B cell (primary cell): ENCODE data around the gene ZNF524. TPM values are rescaled to one million over a fixed set of nuclear protein-coding genes. Genes with fewer than 3 reads are reported as not detected.

Source experiments
- ATAC-seq: fragments of 200-7000 bp; cut with Tn5 transposase; one replicate; pipeline ENCODE4 v1.10.0; 2021; ENCODE audit warnings: low read depth, mild to moderate bottlenecking, moderate number of reproducible peaks, moderate library complexity
- CTCF ChIA-PET: fragments of 350-600 bp; sonication (Branson Sonifier 250); formaldehyde crosslinking; loops from one replicate; lab custom pipeline; 2021; ENCODE audit warnings: antibody characterized with exemption, inconsistent platforms; lab: Charles Lee
- POLR2A ChIA-PET: fragments of 350-600 bp; sonication (Branson Sonifier 250); formaldehyde crosslinking; loops from one replicate; lab custom pipeline; 2021; ENCODE audit warnings: antibody characterized with exemption; lab: Charles Lee
- DNase-seq: peaks from one replicate; pipeline ENCODE4 v3.0.0; 2013
- H2AFZ ChIP-seq: 2 replicates; pipeline ENCODE4 v1.6.1; 2012; ENCODE audit warnings: mild to moderate bottlenecking, low read depth, low read length; ENCODE audit not compliant: insufficient read depth, poor library complexity, severe bottlenecking
- H3K27ac ChIP-seq, 2 donors: 1 replicate in 1 of 2; 2 replicates in 1 of 2; pipeline ENCODE4 v1.5.1; 2012 to 2013; ENCODE audit warnings: low read length in 2 of 2, mild to moderate bottlenecking in 2 of 2, moderate library complexity in 1 of 2
- H3K27me3 ChIP-seq, 4 experiments: fragments of 200-600 bp in 1 of 4; sonication (generic) in 1 of 4; replicated peaks in 1 of 4; 1 replicate in 2 of 4; 2 replicates in 2 of 4; pipeline versions ENCODE4 v1.6.1 to v1.7.0; 2013 to 2016; ENCODE audit warnings: low read length in 3 of 4, mild to moderate bottlenecking in 2 of 4, mixed read lengths in 1 of 4, moderate library complexity in 1 of 4; ENCODE audit not compliant: insufficient read depth in 4 of 4, control insufficient read depth in 3 of 4; ENCODE audit errors: control extremely low read depth in 1 of 4
- H3K36me3 ChIP-seq, 2 experiments: replicated peaks in 1 of 2; 1 replicate in 1 of 2; 2 replicates in 1 of 2; pipeline versions ENCODE4 v1.6.1 to v1.7.1; 2013; ENCODE audit warnings: low read length in 1 of 2; ENCODE audit not compliant: insufficient read depth in 2 of 2, control insufficient read depth in 1 of 2; ENCODE audit errors: control extremely low read depth in 1 of 2, extremely low read depth in 1 of 2
- H3K4me1 ChIP-seq, 2 donors: fragments of 200-600 bp in 1 of 2; sonication (generic) in 1 of 2; 1 replicate in 1 of 2; 2 replicates in 1 of 2; pipeline versions ENCODE4 v1.5.1 to v1.6.1; 2013 to 2017; ENCODE audit warnings: low read length in 2 of 2; ENCODE audit not compliant: control insufficient read depth in 2 of 2, insufficient read depth in 2 of 2
- H3K4me2 ChIP-seq: replicated peaks from 2 replicates; pipeline ENCODE3; 2012; ENCODE audit warnings: mild to moderate bottlenecking, low read depth, low read length; ENCODE audit not compliant: poor library complexity, severe bottlenecking
- H3K4me3 ChIP-seq, 5 experiments: fragments of 200-600 bp in 1 of 5; sonication (generic) in 1 of 5; 1 replicate in 3 of 5; 2 replicates in 2 of 5; pipeline versions ENCODE4 v1.5.1 to v1.7.0; 2011 to 2016; ENCODE audit warnings: low read length in 4 of 5, mild to moderate bottlenecking in 4 of 5, low read depth in 2 of 5, control low read depth in 1 of 5, moderate library complexity in 1 of 5; ENCODE audit not compliant: insufficient read depth in 1 of 5; ENCODE audit errors: control extremely low read depth in 1 of 5, extremely low read depth in 1 of 5
- H3K79me2 ChIP-seq: fragments of 200-600 bp; sonication (generic); one replicate; pipeline ENCODE4 v1.6.0; 2016; ENCODE audit warnings: low read length; ENCODE audit not compliant: control insufficient read depth, insufficient read depth
- H3K9ac ChIP-seq: fragments of 200-600 bp; sonication (generic); 2 replicates; pipeline ENCODE4 v1.6.1; 2017; ENCODE audit warnings: mild to moderate bottlenecking, low read length, moderate library complexity
- H3K9me3 ChIP-seq, 3 donors: one replicate each; pipeline versions ENCODE4 v1.6.1 to v1.7.1; 2013; ENCODE audit warnings: low read length in 2 of 3; ENCODE audit not compliant: control insufficient read depth in 2 of 3, insufficient read depth in 1 of 3; ENCODE audit errors: control extremely low read depth in 1 of 3
- H4K20me1 ChIP-seq: 2 replicates; pipeline ENCODE4 v1.6.0; 2012; ENCODE audit warnings: mild to moderate bottlenecking, low read length; ENCODE audit not compliant: insufficient read depth, control insufficient read depth, poor library complexity, severe bottlenecking
- H3K27ac Mint-ChIP-seq: one replicate; pipeline ENCODE4 v1.8.0; 2021; ENCODE audit warnings: mixed read lengths
- H3K27me3 Mint-ChIP-seq: one replicate; pipeline ENCODE4 v1.8.0; 2021; ENCODE audit warnings: mixed read lengths
- H3K4me1 Mint-ChIP-seq: one replicate; pipeline ENCODE4 v1.8.0; 2021; ENCODE audit warnings: mixed read lengths
- H3K4me3 Mint-ChIP-seq: one replicate; pipeline ENCODE4 v1.8.0; 2021; ENCODE audit warnings: mixed read lengths
- H3K9me3 Mint-ChIP-seq: one replicate; pipeline ENCODE4 v1.8.0; 2022; ENCODE audit warnings: mixed read lengths; ENCODE audit not compliant: insufficient read depth
- CTCF ChIP-seq: fragments of 200-600 bp; IDR thresholded peaks from one replicate; pipeline ENCODE4 v1.8.0; 2022; ENCODE audit warnings: antibody characterized with exemption, mild to moderate bottlenecking
- EZH2 ChIP-seq: IDR thresholded peaks from 2 replicates; pipeline ENCODE4 v1.6.1; 2012; ENCODE audit warnings: borderline replicate concordance, low read depth, mild to moderate bottlenecking, moderate library complexity, low read length; ENCODE audit not compliant: insufficient read depth, poor library complexity, severe bottlenecking
- WGBS: methylation state at CpG from one replicate; pipeline ENCODE4 v1.1.5; 2013; ENCODE audit warnings: missing lambda C conversion rate; ENCODE audit not compliant: insufficient coverage; 5-methylcytosine and 5-hydroxymethylcytosine counted together
- intact Hi-C: fragments of 100-400 bp; cut with micrococcal nuclease; formaldehyde crosslinking; loops from one replicate; pipeline ENCODE4 v1.10.0; 2022
- polyA plus RNA-seq: library from polyadenylated mRNA; depleted of rRNA; stranded (reverse); fragments of >200 nt; gene quantifications from 2 replicates; pipeline ENCODE4 v1.2.3, GENCODE V29; 2012
- total RNA-seq, 2 donors: library from RNA; stranded (reverse); fragments of 120-200 nt in 1 of 2; gene quantifications; 1 replicate in 1 of 2; 2 replicates in 1 of 2; pipeline versions ENCODE4 v1.2.3 to v1.2.4, GENCODE V29; 2013 to 2022

The ZNF524 gene
- total and polyA plus RNA-seq, 2 donors (not counting 1 experiment from before 2014, with no cell fraction given), result 23.8 to 27.4 TPM

- H3K27ac ChIP-seq, result no peak overlapping the region
- H3K27ac Mint-ChIP-seq, result no peak overlapping the region
- DNase-seq, result peak; percentile 8
- POLR2A ChIA-PET, result no interaction called here
- no peaks in the 10 kb centered on the region for H3K27me3 ChIP-seq
- peaks cover 0 to 19% of the 10 kb centered on the region in 2 experiments for H3K36me3 ChIP-seq
- H3K79me2 ChIP-seq, result no peaks in the 10 kb centered on the region
- no peak overlapping the region for H3K4me3 ChIP-seq
- H3K4me1 ChIP-seq, result no peaks in the 10 kb centered on the region
- no peak for ATAC-seq
- no peaks in the 10 kb centered on the region for H3K9me3 ChIP-seq
- TF ChIP-seq EZH2, result no peak
- TF ChIP-seq CTCF, result no peak
- H4K20me1 ChIP-seq, result no peaks in the 10 kb centered on the region
- no peak overlapping the region for H3K9ac ChIP-seq
- H2AFZ ChIP-seq, result no peak overlapping the region
- peaks cover 2% of the 10 kb centered on the region for H3K4me1 Mint-ChIP-seq
- H3K4me2 ChIP-seq, result no peak overlapping the region
- no peaks in the 10 kb centered on the region for H3K9me3 Mint-ChIP-seq
- CTCF ChIA-PET, result no interaction called here
- intact Hi-C loops, result no loop called here
- no peaks in the 10 kb centered on the region for H3K27me3 Mint-ChIP-seq
- WGBS, result 96% methylated on average over 68 of the region's 68 CpGs
- H3K4me3 Mint-ChIP-seq, result no peak overlapping the region
These were observed 6.9 kb upstream of the ZNF524 start for GRCh38 chr19:55593096-55593772.

- Histone ChIP-seq H3K4me1 (peaks cover 0 to 6% of the 10 kb centered on the region in 2 donors), H3K9me3 (peaks cover 0 to 5% (median 0%) of the 10 kb centered on the region in 3 donors), H3K27ac (no peak overlapping the region), H3K4me3 (no peak overlapping the region), H3K9ac (no peak overlapping the region), H3K4me2 (no peak overlapping the region), H3K27me3 (no peaks in the 10 kb centered on the region), H3K36me3 (peaks cover 0 to 19% of the 10 kb centered on the region in 2 experiments), H3K79me2 (no peaks in the 10 kb centered on the region), H2AFZ (no peak overlapping the region), H4K20me1 (no peaks in the 10 kb centered on the region)
- no peak overlapping the region for H3K27ac Mint-ChIP-seq
- peaks cover 5% of the 10 kb centered on the region for H3K4me1 Mint-ChIP-seq
- ATAC-seq (no peak), DNase-seq (no peak)
- 97% methylated on average over 3 of the region's 4 CpGs for WGBS
- H3K4me3 Mint-ChIP-seq, result no peak overlapping the region
- TF ChIP-seq EZH2 (no peak), CTCF (no peak)
- ChIA-PET POLR2A (interaction anchor here (0.5 to 0.7 kb wide), 2 partner anchors 14 to 254 kb away, joined by 5 to 8 read pairs; partner anchors contain the start of gene ZNF579), CTCF (interaction anchor here (1.9 kb wide), 1 partner anchor 11 kb away, joined by 5 read pairs; no protein-coding TSS in a partner anchor)
- no peaks in the 10 kb centered on the region for H3K27me3 Mint-ChIP-seq
- intact Hi-C loops, result loop anchor here (5.0 kb wide), 1 partner anchor 188 kb away; the partner anchor contains the start of gene UBE2S
- no peaks in the 10 kb centered on the region for H3K9me3 Mint-ChIP-seq
These were observed 5.0 kb upstream of the ZNF524 start for GRCh38 chr19:55594996-55595545.
